IPS-NIHi7 (cell line): ENCODE measurements around the gene KREMEN1.
A peak's percentile ranks its signal among the peaks of the same experiment; 100 is the strongest.
"Not testable (repeated sequence)": the region's sequence is repeated elsewhere in the genome, so short reads cannot be mapped to it uniquely, and the experiment has no call there.

Experiments
- DNase-seq: peaks from one replicate; pipeline ENCODE4 v3.0.0; 2012; ENCODE audit warnings: mixed read lengths; ENCODE audit errors: extremely low spot score

KREMEN1 gene, protein sequence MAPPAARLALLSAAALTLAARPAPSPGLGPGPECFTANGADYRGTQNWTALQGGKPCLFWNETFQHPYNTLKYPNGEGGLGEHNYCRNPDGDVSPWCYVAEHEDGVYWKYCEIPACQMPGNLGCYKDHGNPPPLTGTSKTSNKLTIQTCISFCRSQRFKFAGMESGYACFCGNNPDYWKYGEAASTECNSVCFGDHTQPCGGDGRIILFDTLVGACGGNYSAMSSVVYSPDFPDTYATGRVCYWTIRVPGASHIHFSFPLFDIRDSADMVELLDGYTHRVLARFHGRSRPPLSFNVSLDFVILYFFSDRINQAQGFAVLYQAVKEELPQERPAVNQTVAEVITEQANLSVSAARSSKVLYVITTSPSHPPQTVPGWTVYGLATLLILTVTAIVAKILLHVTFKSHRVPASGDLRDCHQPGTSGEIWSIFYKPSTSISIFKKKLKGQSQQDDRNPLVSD

DNA sequence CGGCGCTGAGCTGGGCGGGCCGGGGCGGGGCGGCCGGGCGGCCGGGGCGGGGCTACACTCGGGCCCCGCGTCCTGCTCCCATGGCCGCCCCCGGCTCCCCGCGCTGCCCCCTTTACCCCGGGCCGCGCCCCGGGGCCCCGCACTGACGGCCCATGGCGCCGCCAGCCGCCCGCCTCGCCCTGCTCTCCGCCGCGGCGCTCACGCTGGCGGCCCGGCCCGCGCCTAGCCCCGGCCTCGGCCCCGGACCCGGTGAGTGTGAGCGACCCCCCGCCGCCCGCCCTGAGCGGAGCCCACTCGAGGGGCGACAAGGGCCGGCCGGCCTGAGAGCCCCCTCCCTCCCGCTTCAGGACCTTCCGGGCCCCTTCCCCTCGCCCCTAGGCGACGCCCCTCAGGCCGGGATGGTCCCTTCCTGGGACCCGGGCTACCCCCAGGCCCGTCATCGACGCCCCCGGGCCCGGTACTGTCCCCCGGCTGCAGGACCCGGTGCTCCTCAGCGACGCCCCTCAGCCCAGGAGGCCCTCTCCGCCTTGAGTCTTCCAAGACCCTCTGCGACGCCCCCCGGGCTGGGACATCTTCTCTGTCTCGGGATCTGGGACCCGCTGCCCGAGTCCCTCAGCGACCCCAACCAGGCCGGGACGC, at the start of gene KREMEN1:
Gene KREMEN1, plus strand, starts transcription at position 57 of the 639 bp plus-strand sequence. Its CDS starts 96 bp downstream, at position 153.
- no peak for DNase-seq

DNA sequence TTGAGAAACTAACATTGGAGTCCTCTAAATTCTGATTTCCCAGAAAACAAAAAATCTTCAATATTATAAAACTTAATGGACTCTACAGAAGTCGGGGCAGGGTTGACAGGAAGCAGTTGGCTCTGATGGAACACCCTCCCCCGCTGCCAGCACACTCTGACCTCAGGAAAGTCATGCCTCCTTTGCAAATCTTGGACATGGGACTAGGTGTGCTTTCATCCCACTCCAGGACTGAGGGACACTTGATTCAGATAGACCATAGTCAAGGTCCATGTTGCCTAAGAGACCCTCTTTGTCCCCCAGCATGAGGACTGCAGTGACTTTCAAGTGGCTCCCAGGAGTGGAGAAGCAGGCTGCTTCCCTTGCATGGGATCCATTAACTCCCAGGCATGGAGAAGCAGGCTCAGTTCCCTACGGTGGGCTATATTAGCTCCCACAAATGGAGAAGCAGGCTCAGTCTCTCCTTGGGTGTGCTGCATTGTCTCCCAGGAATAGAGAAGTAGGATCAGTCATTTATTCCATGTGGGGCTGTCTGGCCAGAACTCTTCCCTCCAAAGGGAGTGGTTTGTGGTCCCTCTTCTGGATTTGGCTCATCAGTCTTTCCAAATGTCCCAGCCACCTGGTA, 49.6 kb upstream of the KREMEN1 start:
- no peak for DNase-seq

DNA sequence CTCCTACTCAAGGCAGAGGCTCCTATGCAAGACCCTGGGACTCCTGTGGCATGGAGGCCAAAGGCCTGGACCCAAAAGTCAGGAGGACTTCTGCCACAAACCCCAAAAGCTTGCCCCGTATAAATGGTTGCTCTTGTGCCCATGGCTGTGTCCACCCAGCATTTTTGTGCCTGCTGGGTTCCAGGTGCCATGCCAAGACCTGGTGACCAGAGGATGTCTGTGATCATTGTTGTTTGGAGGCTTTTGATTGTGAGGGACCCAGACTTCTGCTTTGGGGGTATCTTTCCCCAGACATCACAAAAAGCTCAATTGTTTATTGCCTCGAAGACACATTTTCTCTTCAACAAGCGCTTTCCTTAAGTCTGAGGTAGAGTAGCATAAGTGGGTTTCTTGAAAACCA, 46.3 kb upstream of the KREMEN1 start:
- no peak for DNase-seq

DNA sequence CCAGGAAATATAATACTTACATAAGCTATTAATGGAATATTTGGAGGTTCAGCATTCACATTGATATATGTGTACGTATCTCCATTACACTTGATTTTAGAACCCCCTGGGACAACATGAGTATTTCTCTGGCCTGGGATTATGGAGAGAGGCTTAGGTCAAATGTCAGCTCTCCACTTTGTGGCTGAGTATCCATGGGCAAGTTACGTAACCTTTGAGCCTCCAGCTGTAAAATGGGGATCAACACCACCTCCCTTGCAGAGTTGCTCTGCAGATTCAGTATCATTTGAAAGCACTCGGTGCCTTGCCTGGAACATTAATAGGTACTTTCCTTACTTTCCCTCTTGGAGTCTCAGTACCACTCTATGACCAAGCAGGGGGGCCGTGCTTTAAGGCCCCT, 44.4 kb upstream of the KREMEN1 start:
- DNase-seq = no peak

DNA sequence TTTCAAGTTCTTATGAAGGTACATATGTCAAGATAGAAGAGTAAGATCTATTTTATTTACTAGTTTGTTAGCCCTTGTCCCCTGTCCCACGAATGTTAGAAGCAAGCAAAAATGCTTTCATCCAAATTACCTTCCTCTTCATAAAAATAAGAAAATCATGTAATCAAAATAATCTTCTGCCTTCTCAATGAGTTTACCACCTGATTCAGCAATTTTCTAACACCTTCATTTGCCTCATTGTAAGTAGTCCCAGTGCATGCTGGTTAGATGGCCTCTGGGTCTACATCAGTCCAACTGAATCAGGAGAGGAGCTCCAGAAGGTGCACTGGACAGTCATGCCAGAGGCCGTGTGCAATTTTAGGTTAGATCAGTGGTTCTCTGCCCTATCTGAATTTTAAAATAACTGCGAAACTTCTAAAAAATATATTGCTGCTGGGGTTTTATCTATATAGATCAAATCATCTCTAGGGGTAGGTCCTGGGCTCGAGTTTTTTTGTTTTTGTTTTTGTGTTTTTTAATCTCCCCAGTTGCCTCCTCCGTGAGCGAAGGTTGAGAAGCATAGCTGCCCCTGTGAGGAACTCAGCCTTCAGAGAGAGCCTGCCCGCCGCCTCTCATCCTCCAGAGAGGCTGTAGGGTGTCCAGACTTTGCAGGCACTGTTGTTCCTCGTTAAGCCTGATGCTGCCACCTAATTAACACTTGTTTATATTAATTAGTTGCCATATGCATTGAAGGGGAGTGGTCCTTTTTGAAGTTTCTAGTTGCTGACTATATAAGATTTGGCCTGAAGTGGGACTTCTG, 43.4 kb upstream of the KREMEN1 start:
- DNase-seq = no peak

DNA sequence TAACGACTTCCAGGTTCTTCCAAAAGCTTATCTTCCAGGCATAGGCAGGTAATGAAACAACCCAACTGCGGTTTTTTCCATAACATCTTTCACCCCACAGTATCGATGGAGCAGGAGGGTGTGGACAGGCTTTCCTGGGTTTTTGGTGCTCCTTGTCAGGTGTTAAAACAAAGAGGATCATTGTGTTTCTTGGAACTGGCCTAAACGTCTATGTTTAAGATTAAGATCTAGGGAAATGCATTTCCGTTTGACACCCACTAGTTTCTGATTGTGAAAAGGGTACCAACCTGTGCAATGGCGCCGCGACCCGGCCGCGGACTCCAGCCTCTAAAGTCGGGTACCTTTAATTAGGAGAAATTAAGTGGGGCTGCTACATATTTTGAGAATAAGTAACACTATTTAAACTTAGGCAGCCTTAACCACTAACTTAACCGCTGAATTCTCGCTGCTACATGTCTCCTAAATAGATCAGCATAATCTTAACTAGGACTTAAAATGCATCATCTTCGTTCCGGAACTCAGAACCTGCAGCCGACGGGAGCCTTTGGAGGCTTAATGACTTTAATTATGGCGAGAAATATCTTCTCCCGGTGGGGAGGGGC, 42.7 kb upstream of the KREMEN1 start:
- DNase-seq = no peak

DNA sequence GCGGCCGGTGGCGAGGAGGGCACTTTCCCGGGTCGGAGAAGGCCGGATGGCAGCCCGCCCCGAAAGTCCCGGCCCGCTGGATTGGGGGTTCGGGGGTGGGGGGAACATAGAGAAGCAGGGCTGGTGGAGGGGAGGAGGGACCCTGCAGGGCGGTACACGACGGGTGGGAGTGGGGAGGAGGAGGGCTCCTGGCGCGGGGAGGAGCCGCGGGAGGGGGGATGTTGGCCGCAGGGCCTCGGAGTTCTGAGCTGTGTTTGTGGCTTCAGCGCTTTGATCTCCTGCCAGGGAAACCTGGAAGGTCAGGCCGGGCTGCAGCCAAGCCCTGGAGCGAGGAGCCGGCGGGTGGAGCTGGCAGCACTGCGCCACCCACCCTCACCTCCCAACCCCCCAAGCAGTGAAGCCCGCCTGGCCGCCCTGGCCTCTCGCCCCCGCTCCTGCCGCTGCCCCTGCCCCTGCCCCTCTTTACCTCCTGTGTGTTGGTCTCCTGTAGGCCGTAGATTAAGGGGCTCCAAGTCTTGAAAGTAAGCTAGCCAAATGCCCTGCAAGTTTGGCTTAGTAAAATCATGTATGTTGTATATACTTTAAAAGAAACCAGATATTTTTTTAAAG, 42.1 kb upstream of the KREMEN1 start:
- DNase-seq = peak; percentile 88

DNA sequence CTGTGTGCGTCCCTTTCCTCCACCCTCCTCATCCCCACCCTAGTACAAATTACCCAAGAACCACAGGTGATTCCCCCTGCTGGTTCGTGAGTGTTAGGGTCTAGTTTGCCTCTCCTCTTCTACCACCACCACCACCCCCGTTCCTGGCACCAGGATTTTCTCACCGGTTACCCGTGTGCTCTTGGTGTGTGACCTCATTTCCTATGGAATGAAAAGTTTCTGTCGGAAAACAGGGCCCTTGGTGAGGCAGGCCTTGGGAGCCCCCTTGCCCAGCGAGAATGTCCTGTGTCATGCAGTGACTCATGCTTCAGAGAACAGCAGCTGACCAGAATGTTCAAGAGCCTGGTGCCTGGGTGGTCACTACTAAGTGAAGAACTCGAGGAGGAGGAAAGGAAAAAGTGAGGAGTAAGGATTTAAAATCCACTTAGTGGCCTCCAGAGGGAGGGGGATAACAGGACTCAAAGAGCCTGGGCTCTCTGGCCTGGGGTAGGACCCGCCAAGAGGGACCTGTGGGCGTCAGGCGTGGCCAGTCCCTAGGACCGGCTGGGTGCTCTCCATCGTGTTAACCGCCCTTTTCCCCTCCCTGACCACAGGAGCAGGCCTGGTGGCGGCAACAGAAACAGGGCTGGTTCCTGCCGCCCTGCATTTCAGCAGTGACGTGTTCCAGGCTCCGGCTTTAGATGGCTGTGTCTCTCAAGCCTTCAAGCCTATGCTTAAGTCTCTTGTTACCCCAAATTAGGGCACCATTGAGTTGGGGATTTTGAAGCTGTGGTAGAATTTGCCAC, 41.4 kb upstream of the KREMEN1 start:
- peak; percentile 67 for DNase-seq

DNA sequence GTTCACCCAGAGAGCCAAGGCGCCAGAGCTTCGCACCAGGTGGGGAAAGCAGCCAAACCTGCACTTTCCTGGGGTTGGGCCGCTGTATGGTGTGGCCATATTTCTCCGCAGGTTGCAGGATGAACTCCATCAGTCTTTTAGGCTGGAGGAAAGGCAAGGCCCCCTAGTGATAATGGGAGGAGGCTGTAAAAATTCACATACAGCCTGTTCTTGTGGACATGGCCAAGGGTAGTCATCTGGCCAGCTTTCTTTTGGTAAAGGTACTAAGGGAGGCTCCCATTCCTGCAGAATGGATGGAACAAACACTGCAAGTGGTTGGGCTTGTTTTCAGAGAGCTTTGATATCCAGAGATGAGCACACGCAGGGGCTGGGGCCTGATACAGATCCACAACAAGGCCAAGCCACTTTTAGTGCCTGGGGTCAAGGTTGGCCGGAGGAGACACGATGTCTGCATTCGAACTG, 40.8 kb upstream of the KREMEN1 start:
- DNase-seq = peak; percentile 27

DNA sequence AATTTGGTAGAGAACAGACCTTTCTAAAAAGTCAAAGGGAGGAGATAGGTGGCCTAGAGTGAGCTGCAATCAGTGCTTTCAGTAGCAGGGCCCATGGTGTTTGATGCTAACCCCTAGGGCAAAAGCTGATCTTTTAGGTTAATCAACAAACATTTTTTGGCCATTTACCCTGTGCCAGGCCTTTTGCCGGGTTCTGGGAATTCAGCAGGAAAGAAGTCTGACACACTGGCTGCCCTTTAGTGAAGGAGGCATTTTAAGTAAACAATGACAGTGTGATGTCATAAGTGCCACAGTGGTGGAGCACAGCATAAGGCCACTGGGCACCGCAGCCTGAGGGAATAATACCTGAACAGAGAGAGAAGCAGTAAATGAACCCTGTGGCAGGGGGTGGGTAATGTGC, 40.3 kb upstream of the KREMEN1 start:
- DNase-seq = no peak

DNA sequence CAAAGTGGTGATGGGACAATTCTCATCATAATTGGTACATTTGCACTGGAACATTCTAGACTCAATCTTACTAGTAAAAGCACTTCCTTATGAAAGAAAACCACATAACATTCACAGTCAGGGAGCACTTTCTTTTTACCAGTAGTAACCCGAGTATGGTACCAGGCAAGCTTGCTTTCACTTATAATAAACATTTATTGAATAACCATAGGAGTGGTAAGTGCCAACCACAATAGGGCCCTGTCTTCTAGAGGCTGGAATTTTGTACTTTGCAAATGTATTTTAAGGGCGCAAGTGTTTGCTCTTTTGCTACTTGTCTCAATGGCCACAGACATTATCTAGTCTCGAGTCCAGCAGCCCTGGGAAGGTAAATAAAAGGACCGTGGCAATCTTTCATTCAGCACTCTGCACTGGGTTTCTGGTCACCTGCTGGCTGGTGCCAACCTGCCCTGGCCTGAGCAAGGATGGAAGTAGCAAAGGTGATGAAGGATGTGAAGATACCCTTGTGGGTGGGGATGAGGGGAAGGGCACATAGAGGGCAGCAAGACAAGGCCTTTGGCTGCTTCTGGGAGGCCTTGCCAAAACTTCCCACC, 35.4 kb upstream of the KREMEN1 start:
- DNase-seq = no peak

DNA sequence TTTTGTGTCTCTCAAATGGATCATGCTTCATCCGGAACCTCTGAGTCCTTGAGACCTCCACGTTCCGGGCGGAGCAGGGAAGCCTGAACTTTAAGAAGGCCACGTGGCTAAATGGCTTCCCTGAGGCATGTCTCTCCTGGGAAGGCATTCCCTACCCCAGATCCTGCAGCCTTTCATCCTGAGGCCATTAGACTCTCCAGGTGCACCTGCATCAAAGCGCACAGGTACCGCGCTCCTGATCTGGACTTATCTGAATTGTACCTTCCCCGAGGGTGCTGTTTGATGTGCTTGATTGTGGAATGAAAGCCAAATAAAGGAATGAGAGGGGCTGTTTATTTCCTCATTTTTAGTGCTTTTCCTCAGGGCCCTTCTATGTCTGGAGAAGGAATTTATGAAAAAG, 33.7 kb upstream of the KREMEN1 start:
- DNase-seq = no peak

DNA sequence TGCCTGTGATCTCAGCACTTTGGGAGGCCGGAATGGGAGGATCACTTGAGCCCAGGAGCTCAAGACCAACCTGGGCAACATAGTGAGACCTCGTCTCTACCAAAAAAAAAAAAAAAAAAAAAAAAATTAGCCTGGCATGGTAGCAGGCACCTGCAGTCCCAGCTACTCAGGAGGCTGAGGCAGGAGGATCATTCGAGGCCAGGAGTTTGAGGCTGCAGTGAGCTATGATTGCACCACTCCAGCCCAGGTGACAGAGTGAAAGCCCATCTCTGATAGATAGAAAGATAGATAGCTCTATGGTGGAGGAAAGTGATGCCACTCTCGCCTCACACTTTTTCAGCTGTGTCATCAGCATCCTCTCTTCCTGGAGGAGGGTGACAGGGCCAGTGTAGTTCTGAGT, 33.2 kb upstream of the KREMEN1 start:
- not testable (repeated sequence) for DNase-seq

DNA sequence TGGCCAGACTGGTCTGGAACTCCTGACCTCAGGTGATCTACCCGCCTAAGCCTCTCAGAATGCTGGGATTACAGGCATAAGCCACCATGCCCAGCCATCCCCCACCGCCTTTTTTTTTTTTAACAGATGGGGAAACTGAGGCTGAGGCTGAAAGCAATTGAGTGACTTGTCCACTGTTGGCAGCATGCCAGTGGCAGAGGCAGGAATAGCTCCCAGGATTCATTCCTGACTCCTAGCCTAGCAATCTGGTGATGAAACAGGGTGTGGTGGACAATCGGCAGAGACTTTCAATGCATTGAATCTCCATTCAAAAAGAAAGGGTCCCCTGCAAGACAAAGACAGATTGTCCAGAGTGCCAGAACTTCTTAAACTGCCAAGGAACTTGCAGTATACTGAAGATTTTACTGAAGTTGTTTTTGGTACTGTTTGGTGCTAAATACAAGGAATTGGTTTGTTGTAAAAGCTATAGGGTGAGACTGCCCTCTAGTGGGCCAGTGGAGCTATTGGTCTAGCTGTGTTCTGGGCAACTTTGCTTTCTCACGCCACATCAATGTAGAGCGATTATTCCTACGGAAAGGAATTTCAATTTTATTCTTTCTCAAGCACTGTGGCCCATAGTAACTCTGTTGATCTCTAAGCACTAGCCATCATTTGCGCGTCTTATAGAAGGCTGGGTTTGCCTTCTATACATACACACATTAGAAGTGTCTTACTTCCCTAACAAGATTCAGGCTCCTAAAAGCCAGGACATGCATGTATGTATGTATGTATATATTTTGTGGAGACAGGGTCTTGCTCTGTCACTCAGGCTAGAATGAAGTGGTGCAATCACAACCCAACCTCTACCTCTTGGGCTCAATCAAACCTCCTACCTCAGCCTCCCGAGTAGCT, 32.2 kb upstream of the KREMEN1 start:
- peak; percentile 70 for DNase-seq

DNA sequence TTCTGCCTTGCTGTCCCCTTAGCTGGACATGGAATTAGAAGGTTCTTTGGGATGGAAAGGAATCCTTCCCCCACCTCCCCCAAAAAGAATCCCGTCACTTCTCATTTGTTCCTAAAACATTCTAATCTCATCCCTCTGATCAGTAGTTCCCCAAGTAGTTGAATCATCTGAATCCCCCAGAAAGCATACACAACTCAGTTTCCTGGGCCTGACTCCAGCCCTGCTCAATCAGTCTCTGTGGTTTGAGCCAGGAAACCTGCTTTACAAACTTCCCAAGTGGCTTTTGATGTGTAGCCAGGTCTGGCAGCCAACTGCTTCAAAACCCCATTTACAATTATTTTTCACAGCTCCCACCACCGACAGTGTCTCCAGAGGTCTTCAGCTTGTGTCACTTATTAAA, 31.4 kb upstream of the KREMEN1 start:
- DNase-seq = no peak

DNA sequence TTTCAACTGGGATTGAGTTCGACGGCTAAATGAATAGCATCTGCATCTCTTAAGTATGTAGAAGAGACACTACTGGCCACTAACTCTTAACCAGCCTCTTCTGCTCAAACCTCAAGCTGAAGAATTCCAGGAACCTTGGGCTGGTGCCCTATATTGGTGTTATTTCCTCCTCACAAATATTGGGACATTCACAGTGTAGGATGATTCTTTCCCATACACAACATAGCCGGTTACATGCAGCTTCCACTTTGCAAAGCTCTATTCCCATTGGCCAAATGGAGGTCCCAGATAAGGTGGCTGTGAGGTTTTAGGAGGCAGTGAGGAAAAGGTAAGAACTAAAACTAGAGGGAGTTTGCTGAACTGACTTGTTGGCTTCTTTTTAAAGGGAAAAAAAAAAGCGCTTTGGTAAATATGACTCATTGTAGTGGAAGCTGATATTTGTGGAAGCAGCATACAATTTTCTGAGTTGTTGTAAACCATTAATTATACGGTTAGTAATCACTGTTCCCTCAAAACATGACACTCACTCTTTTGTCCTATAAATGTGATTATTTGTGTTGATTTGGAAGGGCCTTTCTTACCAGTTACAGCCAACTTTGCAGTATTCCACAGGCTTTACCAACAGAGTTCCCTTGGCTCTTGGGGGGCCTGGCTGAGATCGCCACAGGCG, 28.8 kb upstream of the KREMEN1 start:
- DNase-seq = no peak

DNA sequence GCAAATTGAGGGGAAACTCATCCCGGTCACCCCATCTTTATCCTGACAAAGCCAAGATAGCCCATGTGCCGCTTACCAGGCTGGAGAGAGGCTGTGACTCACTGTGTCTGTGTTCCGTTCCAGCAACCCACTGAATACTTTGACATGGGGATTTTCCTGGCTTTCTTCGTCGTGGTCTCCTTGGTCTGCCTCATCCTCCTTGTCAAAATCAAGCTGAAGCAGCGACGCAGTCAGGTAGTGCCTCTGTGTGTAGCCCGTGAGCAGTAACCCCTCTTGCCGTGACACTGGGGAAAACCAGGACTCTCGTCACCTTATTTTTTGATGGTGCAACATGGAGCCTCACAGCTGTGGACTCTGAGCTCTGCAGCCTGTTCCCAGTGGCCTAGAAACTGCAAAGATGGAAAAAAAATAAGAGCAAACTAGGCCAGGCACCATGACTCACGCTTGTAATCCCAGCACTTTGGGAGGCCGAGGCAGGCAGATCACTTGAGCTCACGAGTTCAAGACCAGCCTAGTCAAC, 28.1 kb upstream of the KREMEN1 start:
- no peak for DNase-seq
